Liver (tissue), 9 donors: Measurements from ENCODE around the gene DDN. TPM values are rescaled to one million over a fixed set of nuclear protein-coding genes. Genes with fewer than 3 reads are reported as not detected.

Experiments
- DNase-seq: peaks from one replicate; pipeline ENCODE4 v3.0.0-alpha.2; 2017; ENCODE audit warnings: low spot score
- H3K27ac ChIP-seq, 2 donors: one replicate each; pipeline ENCODE4 v1.7.0; 2013; ENCODE audit warnings: inconsistent platforms in 2 of 2, low read length in 2 of 2, control low read depth in 1 of 2, low read depth in 1 of 2, mild to moderate bottlenecking in 1 of 2
- H3K27me3 ChIP-seq, 4 donors: one replicate each; pipeline versions ENCODE4 v1.6.1 to v1.7.0; 2013; ENCODE audit warnings: low read length in 3 of 4, inconsistent platforms in 1 of 4, mild to moderate bottlenecking in 1 of 4, moderate library complexity in 1 of 4; ENCODE audit not compliant: control insufficient read depth in 4 of 4, insufficient read depth in 4 of 4
- H3K36me3 ChIP-seq, 4 donors: one replicate each; pipeline versions ENCODE4 v1.6.1 to v1.7.0; 2013; ENCODE audit warnings: low read length in 3 of 4, mild to moderate bottlenecking in 3 of 4, low read depth in 1 of 4, moderate library complexity in 1 of 4; ENCODE audit not compliant: control insufficient read depth in 4 of 4, insufficient read depth in 3 of 4
- H3K4me1 ChIP-seq, 4 donors: one replicate each; pipeline versions ENCODE4 v1.6.1 to v1.7.0; 2013; ENCODE audit warnings: low read length in 3 of 4, mild to moderate bottlenecking in 3 of 4, moderate library complexity in 1 of 4; ENCODE audit not compliant: control insufficient read depth in 4 of 4, insufficient read depth in 4 of 4
- H3K4me3 ChIP-seq, 3 donors: one replicate each; pipeline versions ENCODE4 v1.6.1 to v1.7.0; 2013; ENCODE audit warnings: low read length in 3 of 3, control low read depth in 1 of 3, low read depth in 1 of 3, mild to moderate bottlenecking in 1 of 3
- H3K9ac ChIP-seq, 2 donors: one replicate each; pipeline ENCODE4 v1.7.0; 2013; ENCODE audit warnings: low read length in 2 of 2, mild to moderate bottlenecking in 2 of 2, moderate library complexity in 2 of 2, control low read depth in 1 of 2, low read depth in 1 of 2
- H3K9me3 ChIP-seq, 4 donors: one replicate each; pipeline versions ENCODE4 v1.6.1 to v1.7.0; 2013; ENCODE audit warnings: low read length in 3 of 4; ENCODE audit not compliant: control insufficient read depth in 4 of 4
- ATF3 ChIP-seq: IDR thresholded peaks from 2 replicates; pipeline ENCODE4 v1.6.1; 2016; ENCODE audit warnings: antibody characterized with exemption
- EGR1 ChIP-seq, 2 donors: IDR thresholded peaks; 2 replicates each; pipeline ENCODE4 v1.6.1; 2016 to 2018; ENCODE audit warnings: antibody characterized with exemption in 2 of 2, low read depth in 2 of 2
- FOXA1 ChIP-seq: IDR thresholded peaks from 2 replicates; pipeline ENCODE4 v1.6.1; 2016; ENCODE audit warnings: antibody characterized with exemption
- FOXA2 ChIP-seq: IDR thresholded peaks from 2 replicates; pipeline ENCODE4 v1.6.1; 2016; ENCODE audit warnings: antibody characterized with exemption
- GABPA ChIP-seq, 2 donors: IDR thresholded peaks in 1 of 2; conservative IDR thresholded peaks in 1 of 2; 2 replicates each; pipeline ENCODE4 v1.6.1; 2016; ENCODE audit warnings: antibody characterized with exemption in 2 of 2, mild to moderate bottlenecking in 1 of 2, moderate library complexity in 1 of 2
- HNF4A ChIP-seq, 2 donors: conservative IDR thresholded peaks; 2 replicates each; pipeline ENCODE4 v1.6.1; 2016; ENCODE audit warnings: antibody characterized with exemption in 2 of 2, mild to moderate bottlenecking in 2 of 2
- HNF4G ChIP-seq: IDR thresholded peaks from 2 replicates; pipeline ENCODE4 v1.6.1; 2016; ENCODE audit warnings: antibody characterized with exemption
- JUND ChIP-seq, 2 donors: IDR thresholded peaks; 2 replicates each; pipeline ENCODE4 v1.6.1; 2016; ENCODE audit warnings: antibody characterized with exemption in 2 of 2
- NR2F2 ChIP-seq: IDR thresholded peaks from 2 replicates; pipeline ENCODE4 v1.6.1; 2016; ENCODE audit warnings: antibody characterized with exemption
- RAD21 ChIP-seq, 2 donors: IDR thresholded peaks; 2 replicates each; pipeline ENCODE4 v1.6.1; 2016; ENCODE audit warnings: antibody characterized with exemption in 2 of 2, mild to moderate bottlenecking in 2 of 2
- SP1 ChIP-seq: IDR thresholded peaks from 2 replicates; pipeline ENCODE4 v1.6.1; 2018; ENCODE audit warnings: antibody characterized with exemption, mild to moderate bottlenecking
- TAF1 ChIP-seq: conservative IDR thresholded peaks from 2 replicates; pipeline ENCODE4 v1.6.1; 2016; ENCODE audit warnings: antibody characterized with exemption, mild to moderate bottlenecking
- YY1 ChIP-seq: IDR thresholded peaks from 2 replicates; pipeline ENCODE4 v1.6.1; 2016; ENCODE audit warnings: antibody characterized with exemption, mild to moderate bottlenecking
- WGBS: extraction: QIAGEN DNeasy Blood & Tissue Kit; methylation state at CpG from one replicate; pipeline ENCODE4 v1.1.7; 2013; 5-methylcytosine and 5-hydroxymethylcytosine counted together
- polyA plus RNA-seq, 2 donors: library from polyadenylated mRNA; stranded (reverse) in 1 of 2; unstranded in 1 of 2; fragments of 200-250 nt in 1 of 2; fragments of >200 nt in 1 of 2; fragmentation: Nextera tagmentation in 1 of 2; extraction: Ambion mirVana in 1 of 2; gene quantifications; one replicate each; pipeline versions ENCODE4 v1.2.1 to v1.2.3, GENCODE V29; 2013 to 2015
- total RNA-seq, 2 donors: library from RNA; depleted of rRNA; stranded (reverse); fragments of >200 nt; gene quantifications; one replicate each; pipeline ENCODE4 v1.2.3, GENCODE V29; 2014
- TF ChIP-seq, protein P1 (sequence below): IDR thresholded peaks from 2 replicates; pipeline ENCODE4 v1.6.1; 2016; ENCODE audit warnings: antibody characterized with exemption
- TF ChIP-seq, protein P2 (sequence below): fragments of 150-350 bp; IDR thresholded peaks from 2 replicates; pipeline ENCODE4 v1.5.1; 2017; ENCODE audit warnings: improper control_type of control experiment, low read depth, low read length; ENCODE audit not compliant: missing input control
- TF ChIP-seq, protein P3 (sequence below): IDR thresholded peaks from 2 replicates; pipeline ENCODE4 v1.6.1; 2016; ENCODE audit warnings: antibody characterized with exemption
- donor health status: healthy.
- donor health status: healthy.
- donor health status: healthy.
- donor health status: healthy.
- donor health status: healthy.

The DDN gene
- total and polyA plus RNA-seq, 4 donors: 0.09 TPM; not detected in 3

GRCh38 chr12:48954061-48954460 is 45.1 kb downstream of the DDN start:
- no peaks in the 10 kb centered on the region for H3K9me3 ChIP-seq
- TF ChIP-seq HNF4G: no peak
- TF ChIP-seq FOXA1: no peak
- TF ChIP-seq SP1: no peak
- TF ChIP-seq, protein P1, sequence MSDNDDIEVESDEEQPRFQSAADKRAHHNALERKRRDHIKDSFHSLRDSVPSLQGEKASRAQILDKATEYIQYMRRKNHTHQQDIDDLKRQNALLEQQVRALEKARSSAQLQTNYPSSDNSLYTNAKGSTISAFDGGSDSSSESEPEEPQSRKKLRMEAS: no peak
- H3K9ac ChIP-seq: no peak overlapping the region
- H3K4me1 ChIP-seq: peaks cover 0 to 22% (median 10%) of the 10 kb centered on the region in 4 donors
- 97% methylated on average over 3 of the region's 3 CpGs for whole genome bisulfite sequencing
- no peak overlapping the region for H3K4me3 ChIP-seq
- H3K27ac ChIP-seq: no peak overlapping the region
- peaks cover 0 to 3% (median 0%) of the 10 kb centered on the region in 4 donors for H3K36me3 ChIP-seq
- H3K27me3 ChIP-seq: no peaks in the 10 kb centered on the region
- no peak for DNase-seq

DNA sequence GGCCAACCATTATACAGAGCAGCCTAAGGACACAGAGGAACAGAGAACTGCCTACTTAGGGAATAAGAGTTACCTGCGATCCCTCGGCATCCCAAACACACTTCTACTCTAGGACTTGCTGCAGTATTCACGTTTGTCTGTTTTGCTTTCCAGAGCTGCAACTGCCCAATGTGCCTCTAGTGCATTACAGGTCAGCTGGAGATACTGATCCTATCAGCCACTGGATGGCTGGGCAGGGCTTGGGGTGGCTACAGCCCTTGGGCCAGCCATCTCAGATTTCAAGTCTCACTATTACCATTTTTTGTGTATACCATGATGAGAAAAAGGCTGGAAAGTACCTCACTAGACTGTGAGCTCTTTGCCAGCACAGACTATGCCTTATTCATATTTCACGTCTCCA is 46.5 kb downstream of the DDN start:
- H3K4me1 ChIP-seq: peaks cover 0 to 17% (median 9%) of the 10 kb centered on the region in 4 donors
- no peaks in the 10 kb centered on the region for H3K9me3 ChIP-seq
- 95% methylated on average over 4 of the region's 4 CpGs for WGBS
- no peak for DNase-seq
- TF ChIP-seq ATF3 (no peak), TAF1 (no peak), YY1 (no peak), GABPA (IDR thresholded peaks at IDR 0.05 in 1 of 2, conservative IDR thresholded peaks at IDR 0.05 in 1 of 2) (no peak), FOXA1 (no peak), NR2F2 (no peak), RAD21 (IDR thresholded peaks at IDR 0.05) (no peak), HNF4A (conservative IDR thresholded peaks at IDR 0.05) (no peak), EGR1 (IDR thresholded peaks at IDR 0.05; ENCODE audit: low read depth in 2 of 2) (no peak), HNF4G (no peak), JUND (IDR thresholded peaks at IDR 0.05) (no peak), SP1 (no peak), FOXA2 (no peak)
- TF ChIP-seq, protein P2, sequence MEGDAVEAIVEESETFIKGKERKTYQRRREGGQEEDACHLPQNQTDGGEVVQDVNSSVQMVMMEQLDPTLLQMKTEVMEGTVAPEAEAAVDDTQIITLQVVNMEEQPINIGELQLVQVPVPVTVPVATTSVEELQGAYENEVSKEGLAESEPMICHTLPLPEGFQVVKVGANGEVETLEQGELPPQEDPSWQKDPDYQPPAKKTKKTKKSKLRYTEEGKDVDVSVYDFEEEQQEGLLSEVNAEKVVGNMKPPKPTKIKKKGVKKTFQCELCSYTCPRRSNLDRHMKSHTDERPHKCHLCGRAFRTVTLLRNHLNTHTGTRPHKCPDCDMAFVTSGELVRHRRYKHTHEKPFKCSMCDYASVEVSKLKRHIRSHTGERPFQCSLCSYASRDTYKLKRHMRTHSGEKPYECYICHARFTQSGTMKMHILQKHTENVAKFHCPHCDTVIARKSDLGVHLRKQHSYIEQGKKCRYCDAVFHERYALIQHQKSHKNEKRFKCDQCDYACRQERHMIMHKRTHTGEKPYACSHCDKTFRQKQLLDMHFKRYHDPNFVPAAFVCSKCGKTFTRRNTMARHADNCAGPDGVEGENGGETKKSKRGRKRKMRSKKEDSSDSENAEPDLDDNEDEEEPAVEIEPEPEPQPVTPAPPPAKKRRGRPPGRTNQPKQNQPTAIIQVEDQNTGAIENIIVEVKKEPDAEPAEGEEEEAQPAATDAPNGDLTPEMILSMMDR: no peak
- TF ChIP-seq, protein P1: no peak
- TF ChIP-seq, protein P3, sequence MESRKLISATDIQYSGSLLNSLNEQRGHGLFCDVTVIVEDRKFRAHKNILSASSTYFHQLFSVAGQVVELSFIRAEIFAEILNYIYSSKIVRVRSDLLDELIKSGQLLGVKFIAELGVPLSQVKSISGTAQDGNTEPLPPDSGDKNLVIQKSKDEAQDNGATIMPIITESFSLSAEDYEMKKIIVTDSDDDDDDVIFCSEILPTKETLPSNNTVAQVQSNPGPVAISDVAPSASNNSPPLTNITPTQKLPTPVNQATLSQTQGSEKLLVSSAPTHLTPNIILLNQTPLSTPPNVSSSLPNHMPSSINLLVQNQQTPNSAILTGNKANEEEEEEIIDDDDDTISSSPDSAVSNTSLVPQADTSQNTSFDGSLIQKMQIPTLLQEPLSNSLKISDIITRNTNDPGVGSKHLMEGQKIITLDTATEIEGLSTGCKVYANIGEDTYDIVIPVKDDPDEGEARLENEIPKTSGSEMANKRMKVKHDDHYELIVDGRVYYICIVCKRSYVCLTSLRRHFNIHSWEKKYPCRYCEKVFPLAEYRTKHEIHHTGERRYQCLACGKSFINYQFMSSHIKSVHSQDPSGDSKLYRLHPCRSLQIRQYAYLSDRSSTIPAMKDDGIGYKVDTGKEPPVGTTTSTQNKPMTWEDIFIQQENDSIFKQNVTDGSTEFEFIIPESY: no peak
- peaks cover 0 to 4% (median 0%) of the 10 kb centered on the region in 4 donors for H3K36me3 ChIP-seq
- no peak overlapping the region for H3K9ac ChIP-seq
- H3K4me3 ChIP-seq: no peak overlapping the region
- H3K27me3 ChIP-seq: no peaks in the 10 kb centered on the region
- H3K27ac ChIP-seq: no peak overlapping the region
